ENCODE results near the gene COL15A1.

The COL15A1 gene

GRCh38 chr9:99076483-99077171, 132.9 kb downstream of the COL15A1 start:
- no peak overlapping the region for H3K27ac ChIP-seq
- TF ChIP-seq CTCF (conservative IDR thresholded peaks at IDR 0.05): no peak

- no peak for TF ChIP-seq CTCF (conservative IDR thresholded peaks at IDR 0.05)
- no peak overlapping the region for H3K27ac ChIP-seq
Measured at GRCh38 chr9:99078717-99079116, 135.0 kb downstream of the COL15A1 start.

- TF ChIP-seq CTCF (conservative IDR thresholded peaks at IDR 0.05): no peak
- no peak overlapping the region for H3K27ac ChIP-seq
Measured at GRCh38 chr9:99079542-99079941, 135.8 kb downstream of the COL15A1 start.

- no peak for TF ChIP-seq CTCF (conservative IDR thresholded peaks at IDR 0.05)
- H3K27ac ChIP-seq: no peak overlapping the region
Measured at GRCh38 chr9:99083051-99083450, 139.3 kb downstream of the COL15A1 start.

- no peak for TF ChIP-seq CTCF (conservative IDR thresholded peaks at IDR 0.05)
- H3K27ac ChIP-seq: no peak overlapping the region
Measured at GRCh38 chr9:99085949-99086948, 142.5 kb downstream of the COL15A1 start.

- H3K27ac ChIP-seq: no peak overlapping the region
- no peak for TF ChIP-seq CTCF (conservative IDR thresholded peaks at IDR 0.05)
Measured at GRCh38 chr9:99087462-99087861, 143.8 kb downstream of the COL15A1 start.

- no peak for TF ChIP-seq CTCF (conservative IDR thresholded peaks at IDR 0.05)
- no peak overlapping the region for H3K27ac ChIP-seq
Measured at GRCh38 chr9:99090336-99091130, 146.8 kb downstream of the COL15A1 start.
